A549 treated with RU486 at 1 μM for 4 hours (cell line): ENCODE results near the gene ATG4C. TPM values are rescaled to one million over a fixed set of nuclear protein-coding genes. Genes with fewer than 3 reads are reported as not detected.

Experiments
- total RNA-seq: library from RNA; stranded (reverse); fragments of 200-300 nt; extraction: Qiagen RNA extraction; gene quantifications from 5 replicates; pipeline ENCODE4 v1.2.3, GENCODE V29; 2022; ENCODE audit warnings: low read depth

The ATG4C gene, protein sequence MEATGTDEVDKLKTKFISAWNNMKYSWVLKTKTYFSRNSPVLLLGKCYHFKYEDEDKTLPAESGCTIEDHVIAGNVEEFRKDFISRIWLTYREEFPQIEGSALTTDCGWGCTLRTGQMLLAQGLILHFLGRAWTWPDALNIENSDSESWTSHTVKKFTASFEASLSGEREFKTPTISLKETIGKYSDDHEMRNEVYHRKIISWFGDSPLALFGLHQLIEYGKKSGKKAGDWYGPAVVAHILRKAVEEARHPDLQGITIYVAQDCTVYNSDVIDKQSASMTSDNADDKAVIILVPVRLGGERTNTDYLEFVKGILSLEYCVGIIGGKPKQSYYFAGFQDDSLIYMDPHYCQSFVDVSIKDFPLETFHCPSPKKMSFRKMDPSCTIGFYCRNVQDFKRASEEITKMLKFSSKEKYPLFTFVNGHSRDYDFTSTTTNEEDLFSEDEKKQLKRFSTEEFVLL
- 2.1 to 5.6 TPM (median 4.4 TPM) in 5 replicates for total RNA-seq

DNA sequence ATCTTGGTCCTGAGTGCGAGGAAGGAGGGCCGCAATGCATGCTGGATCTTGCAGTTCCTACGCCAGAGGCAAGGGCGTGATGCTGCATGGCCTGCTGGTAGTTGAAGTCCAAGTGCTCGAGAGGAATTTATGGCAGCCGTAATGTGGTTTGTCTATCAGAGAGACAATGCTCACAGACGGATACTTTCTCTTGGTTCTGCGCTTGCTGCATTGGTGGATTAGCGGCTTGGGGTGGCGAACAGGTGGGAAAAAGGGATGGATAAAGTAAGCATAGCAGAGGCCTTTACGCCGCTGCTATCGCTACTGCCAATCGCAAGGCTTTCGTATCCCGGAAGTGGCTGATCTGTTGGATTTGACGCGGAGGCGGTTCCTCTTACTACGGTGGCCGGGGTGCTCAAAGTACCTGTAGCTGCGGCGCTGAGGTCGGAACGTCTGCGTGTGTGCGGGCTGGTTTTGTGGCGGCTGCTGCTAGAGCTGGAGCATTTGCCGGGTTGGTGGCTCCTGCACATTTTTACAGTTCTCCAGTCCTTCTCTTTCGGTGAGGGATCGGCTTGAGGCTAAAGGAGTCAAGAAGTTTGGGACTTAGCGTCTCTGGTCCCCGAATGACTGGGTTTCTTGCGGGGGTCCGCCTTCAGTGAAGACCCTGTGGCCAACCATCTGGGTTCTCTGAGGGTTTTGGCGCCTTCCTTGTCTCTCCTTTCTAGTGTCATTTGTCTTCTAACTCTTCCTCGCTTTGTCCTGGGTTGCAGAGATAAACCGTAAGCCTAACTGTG lies at the start of gene ATG4C:
Gene ATG4C, plus strand, starts transcription at position 397 of the 773 bp plus-strand sequence. CDS start 19,655 bp downstream, outside the sequence.

Other genes starting within 250 kb of the ATG4C start
- 0.06 TPM in 1 of 5 replicates, not detected in the others for gene ANGPTL3, start 186.6 kb upstream of the ATG4C start, total RNA-seq
- 11.5 to 72.8 TPM (median 13.8 TPM) in 5 replicates for gene DOCK7, start 95.7 kb upstream of the ATG4C start, total RNA-seq